HL-60 (cell line): ENCODE measurements around the gene SOX6.

ENCODE experiments used
- DNase-seq, 2 experiments: peaks; one replicate each; pipeline ENCODE4 v3.0.0-alpha.2; 2010 to 2020; ENCODE audit warnings: low read depth in 1 of 2, low spot score in 1 of 2
- H3K27ac ChIP-seq: fragments of 250-450 bp; sonication (Bioruptor Pico); replicated peaks from 2 replicates; pipeline ENCODE4 v1.5.1; 2020; ENCODE audit warnings: mild to moderate bottlenecking, moderate library complexity
- H3K27me3 ChIP-seq: fragments of 250-450 bp; sonication (Bioruptor Pico); 2 replicates; pipeline ENCODE4 v1.5.1; 2021; ENCODE audit warnings: mild to moderate bottlenecking, moderate library complexity; ENCODE audit not compliant: insufficient read depth, poor library complexity, severe bottlenecking
- H3K4me3 ChIP-seq: replicated peaks from 2 replicates; pipeline ENCODE4 v1.5.1; 2011; ENCODE audit warnings: mild to moderate bottlenecking, control low read depth, low read length; ENCODE audit not compliant: insufficient read depth
- GABPA ChIP-seq: IDR thresholded peaks from 2 replicates; pipeline ENCODE4 v1.6.1; 2012; ENCODE audit warnings: low read depth
- POLR2AphosphoS5 ChIP-seq: IDR thresholded peaks from 2 replicates; pipeline ENCODE4 v1.6.1; 2012; ENCODE audit warnings: low read depth
- SPI1 ChIP-seq: IDR thresholded peaks from 2 replicates; pipeline ENCODE4 v1.6.1; 2012; ENCODE audit warnings: low read depth, mild to moderate bottlenecking, borderline replicate concordance
- TF ChIP-seq, protein P1 (sequence below): IDR thresholded peaks from 2 replicates; pipeline ENCODE4 v1.6.1; 2012; ENCODE audit warnings: low read depth; ENCODE audit not compliant: insufficient replicate concordance
- TF ChIP-seq, protein P2 (sequence below): IDR thresholded peaks from one replicate; pipeline ENCODE4 v1.5.1; 2011; ENCODE audit warnings: low read length, control low read depth, inconsistent platforms; ENCODE audit not compliant: insufficient read depth

The SOX6 gene

DNA sequence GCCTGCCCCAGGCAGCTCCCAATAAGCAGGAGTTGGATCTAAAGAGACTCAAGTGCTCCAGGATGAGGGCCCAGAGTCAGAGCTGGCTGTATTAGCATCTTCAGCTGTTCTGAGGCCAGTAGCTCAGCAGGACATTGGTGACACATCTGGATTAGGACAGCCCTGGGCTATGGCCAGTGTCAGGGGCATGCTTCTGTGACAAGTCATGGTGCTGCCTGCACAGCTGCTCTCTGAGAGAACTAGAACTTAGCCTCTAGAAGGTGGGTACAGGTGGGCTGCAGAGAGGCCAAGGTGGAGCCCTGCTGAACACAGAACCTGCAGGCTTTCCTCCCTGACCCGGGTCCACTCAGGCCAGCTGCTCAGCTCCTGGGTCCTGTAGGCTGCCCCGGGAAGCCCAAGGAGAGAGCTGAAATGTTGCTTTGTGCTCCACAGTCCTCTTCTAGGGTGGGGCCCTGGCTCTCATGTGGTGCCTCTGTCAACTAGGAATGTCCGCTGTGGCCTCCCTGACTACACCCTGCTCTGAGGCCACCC lies 426.9 kb downstream of the SOX6 start:
- TF ChIP-seq SPI1 (no peak), POLR2AphosphoS5 (no peak), GABPA (no peak)
- TF ChIP-seq, protein P1, sequence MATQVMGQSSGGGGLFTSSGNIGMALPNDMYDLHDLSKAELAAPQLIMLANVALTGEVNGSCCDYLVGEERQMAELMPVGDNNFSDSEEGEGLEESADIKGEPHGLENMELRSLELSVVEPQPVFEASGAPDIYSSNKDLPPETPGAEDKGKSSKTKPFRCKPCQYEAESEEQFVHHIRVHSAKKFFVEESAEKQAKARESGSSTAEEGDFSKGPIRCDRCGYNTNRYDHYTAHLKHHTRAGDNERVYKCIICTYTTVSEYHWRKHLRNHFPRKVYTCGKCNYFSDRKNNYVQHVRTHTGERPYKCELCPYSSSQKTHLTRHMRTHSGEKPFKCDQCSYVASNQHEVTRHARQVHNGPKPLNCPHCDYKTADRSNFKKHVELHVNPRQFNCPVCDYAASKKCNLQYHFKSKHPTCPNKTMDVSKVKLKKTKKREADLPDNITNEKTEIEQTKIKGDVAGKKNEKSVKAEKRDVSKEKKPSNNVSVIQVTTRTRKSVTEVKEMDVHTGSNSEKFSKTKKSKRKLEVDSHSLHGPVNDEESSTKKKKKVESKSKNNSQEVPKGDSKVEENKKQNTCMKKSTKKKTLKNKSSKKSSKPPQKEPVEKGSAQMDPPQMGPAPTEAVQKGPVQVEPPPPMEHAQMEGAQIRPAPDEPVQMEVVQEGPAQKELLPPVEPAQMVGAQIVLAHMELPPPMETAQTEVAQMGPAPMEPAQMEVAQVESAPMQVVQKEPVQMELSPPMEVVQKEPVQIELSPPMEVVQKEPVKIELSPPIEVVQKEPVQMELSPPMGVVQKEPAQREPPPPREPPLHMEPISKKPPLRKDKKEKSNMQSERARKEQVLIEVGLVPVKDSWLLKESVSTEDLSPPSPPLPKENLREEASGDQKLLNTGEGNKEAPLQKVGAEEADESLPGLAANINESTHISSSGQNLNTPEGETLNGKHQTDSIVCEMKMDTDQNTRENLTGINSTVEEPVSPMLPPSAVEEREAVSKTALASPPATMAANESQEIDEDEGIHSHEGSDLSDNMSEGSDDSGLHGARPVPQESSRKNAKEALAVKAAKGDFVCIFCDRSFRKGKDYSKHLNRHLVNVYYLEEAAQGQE, result no peak
- TF ChIP-seq, protein P2, sequence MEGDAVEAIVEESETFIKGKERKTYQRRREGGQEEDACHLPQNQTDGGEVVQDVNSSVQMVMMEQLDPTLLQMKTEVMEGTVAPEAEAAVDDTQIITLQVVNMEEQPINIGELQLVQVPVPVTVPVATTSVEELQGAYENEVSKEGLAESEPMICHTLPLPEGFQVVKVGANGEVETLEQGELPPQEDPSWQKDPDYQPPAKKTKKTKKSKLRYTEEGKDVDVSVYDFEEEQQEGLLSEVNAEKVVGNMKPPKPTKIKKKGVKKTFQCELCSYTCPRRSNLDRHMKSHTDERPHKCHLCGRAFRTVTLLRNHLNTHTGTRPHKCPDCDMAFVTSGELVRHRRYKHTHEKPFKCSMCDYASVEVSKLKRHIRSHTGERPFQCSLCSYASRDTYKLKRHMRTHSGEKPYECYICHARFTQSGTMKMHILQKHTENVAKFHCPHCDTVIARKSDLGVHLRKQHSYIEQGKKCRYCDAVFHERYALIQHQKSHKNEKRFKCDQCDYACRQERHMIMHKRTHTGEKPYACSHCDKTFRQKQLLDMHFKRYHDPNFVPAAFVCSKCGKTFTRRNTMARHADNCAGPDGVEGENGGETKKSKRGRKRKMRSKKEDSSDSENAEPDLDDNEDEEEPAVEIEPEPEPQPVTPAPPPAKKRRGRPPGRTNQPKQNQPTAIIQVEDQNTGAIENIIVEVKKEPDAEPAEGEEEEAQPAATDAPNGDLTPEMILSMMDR, result no peak
- peaks cover 2% of the 10 kb centered on the region for H3K27me3 ChIP-seq
- DNase-seq, result no peak
- H3K27ac ChIP-seq, result no peak overlapping the region
- no peak overlapping the region for H3K4me3 ChIP-seq

DNA sequence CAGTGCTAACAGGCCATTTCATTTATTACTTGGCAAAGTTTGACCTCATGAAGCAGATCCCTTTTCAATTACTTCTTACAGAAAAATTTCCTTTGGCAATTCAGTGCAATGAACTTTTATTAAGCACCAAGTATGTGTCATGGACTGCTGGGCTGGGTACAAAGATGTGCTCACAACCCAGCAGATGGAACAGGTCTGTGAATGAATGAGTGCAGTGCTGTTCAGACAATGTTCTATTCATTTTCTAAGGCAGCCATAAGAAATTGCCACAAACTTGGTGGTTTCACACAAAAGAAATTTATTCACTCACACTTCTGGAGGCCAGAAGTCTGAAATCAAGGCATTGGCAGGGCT lies 428.5 kb downstream of the SOX6 start:
- Histone ChIP-seq H3K27ac (no peak overlapping the region), H3K27me3 (peaks cover 2% of the 10 kb centered on the region), H3K4me3 (no peak overlapping the region)
- TF ChIP-seq POLR2AphosphoS5 (no peak), SPI1 (no peak), GABPA (no peak)
- TF ChIP-seq, protein P2, result no peak
- TF ChIP-seq, protein P1, result no peak
- DNase-seq, result no peak

DNA sequence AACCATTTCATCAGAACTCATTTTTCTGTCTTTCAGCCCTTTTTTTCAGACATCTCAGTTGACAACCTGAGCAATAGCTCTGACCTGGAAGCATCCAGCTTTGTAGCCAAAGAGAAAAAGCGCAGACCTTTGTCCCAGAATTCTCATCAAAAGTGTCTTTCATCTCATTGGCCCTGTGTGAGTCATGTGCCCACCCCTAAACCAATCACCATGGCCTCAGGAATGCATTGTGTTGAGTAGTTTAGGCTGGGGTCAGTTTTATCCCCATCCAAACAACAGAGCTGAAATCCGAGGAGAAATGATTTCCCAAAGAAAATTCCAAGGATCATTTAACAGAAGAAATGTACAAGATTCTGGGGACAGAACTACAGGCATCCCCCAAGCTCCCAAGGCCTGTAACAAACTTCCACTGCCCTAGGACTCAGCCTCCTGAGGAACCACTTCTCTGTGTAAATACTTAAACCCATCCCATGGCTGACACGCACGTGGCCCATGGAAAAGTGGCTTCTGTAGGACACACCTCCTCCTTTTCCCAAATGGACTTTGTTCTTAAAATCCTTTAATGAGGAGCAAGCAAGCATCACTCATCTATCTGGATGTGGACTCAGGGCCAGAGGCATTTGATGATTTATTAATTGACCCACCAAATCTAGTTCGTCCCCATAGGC lies 429.0 kb downstream of the SOX6 start:
- TF ChIP-seq, protein P2, result no peak
- TF ChIP-seq GABPA, result no peak
- TF ChIP-seq, protein P1, result no peak
- TF ChIP-seq POLR2AphosphoS5, result no peak
- no peak for TF ChIP-seq SPI1
- H3K27ac ChIP-seq, result no peak overlapping the region
- DNase-seq, result no peak
- no peak overlapping the region for H3K4me3 ChIP-seq
- H3K27me3 ChIP-seq, result peaks cover 2% of the 10 kb centered on the region
